Activated T-helper 1 cell treated with Interleukin-2 at 50 U/mL for 16 hours (primary cell): ENCODE results near the gene OR56A3.

ENCODE experiments used
- DNase-seq: peaks from one replicate; pipeline ENCODE4 v3.0.0-alpha.2; 2020; ENCODE audit warnings: low read depth

OR56A3 gene

GRCh38 chr11:5973530-5973929 is 31.5 kb downstream of the OR56A3 start:
- DNase-seq, result no peak

GRCh38 chr11:5983443-5983842 is 41.4 kb downstream of the OR56A3 start:
- no peak for DNase-seq

- DNase-seq, result no peak
Measured at GRCh38 chr11:5986885-5987284, 44.8 kb downstream of the OR56A3 start, which contains the start of gene OR52L1. Gene OR52L1 (minus strand): TSS chr11:5986985. CDS start chr11:5986930, 55 bp downstream.

- no peak for DNase-seq
Measured at GRCh38 chr11:5989203-5989602, 47.2 kb downstream of the OR56A3 start.

GRCh38 chr11:5992150-5992549 is 50.1 kb downstream of the OR56A3 start:
- no peak for DNase-seq

- DNase-seq, result no peak
Measured at GRCh38 chr11:5992604-5993251, 50.7 kb downstream of the OR56A3 start.

GRCh38 chr11:5994791-5995190 is 52.7 kb downstream of the OR56A3 start:
- DNase-seq, result no peak
